Endothelial cell (in vitro differentiated cells): Measurements from ENCODE around the gene POLR3H. TPM values are rescaled to one million over a fixed set of nuclear protein-coding genes. Genes with fewer than 3 reads are reported as not detected.

ENCODE experiments used
- DNase-seq: peaks from one replicate; pipeline ENCODE4 v3.0.0; 2021; ENCODE audit warnings: low spot score
- H3K27ac Mint-ChIP-seq: one replicate; pipeline ENCODE4 v1.8.0; 2021; ENCODE audit warnings: mixed read lengths, inconsistent platforms; ENCODE audit not compliant: unreplicated experiment
- H3K27me3 Mint-ChIP-seq: one replicate; pipeline ENCODE4 v1.8.0; 2021; ENCODE audit warnings: mild to moderate bottlenecking, moderate library complexity, mixed read lengths, inconsistent platforms; ENCODE audit not compliant: unreplicated experiment
- H3K36me3 Mint-ChIP-seq: one replicate; pipeline ENCODE4 v1.8.0; 2021; ENCODE audit warnings: mild to moderate bottlenecking, low read depth, mixed read lengths, inconsistent platforms; ENCODE audit not compliant: unreplicated experiment
- H3K4me1 Mint-ChIP-seq: one replicate; pipeline ENCODE4 v1.8.0; 2021; ENCODE audit warnings: mild to moderate bottlenecking, mixed read lengths, inconsistent platforms; ENCODE audit not compliant: unreplicated experiment
- H3K4me3 Mint-ChIP-seq: one replicate; pipeline ENCODE4 v1.8.0; 2021; ENCODE audit warnings: mild to moderate bottlenecking, mixed read lengths, inconsistent platforms; ENCODE audit not compliant: unreplicated experiment
- H3K9me3 Mint-ChIP-seq: one replicate; pipeline ENCODE4 v1.8.0; 2021; ENCODE audit warnings: mixed read lengths, inconsistent platforms; ENCODE audit not compliant: unreplicated experiment
- CTCF ChIP-seq: fragments of 200-600 bp; sonication (generic); IDR thresholded peaks from one replicate; pipeline ENCODE4 v1.5.0; 2021; ENCODE audit warnings: antibody characterized with exemption; ENCODE audit not compliant: unreplicated experiment
- total RNA-seq: library from RNA; stranded (reverse); fragmentation: NEBNext Ultra II Directional; extraction: Animal tissue kit (Norgen Biotek cat#: 25700); gene quantifications from one replicate; pipeline ENCODE4 v1.2.1, GENCODE V29; 2021; ENCODE audit not compliant: unreplicated experiment

POLR3H gene
- total RNA-seq, 1 donor from 2014 or later = 20.8 TPM

- H3K4me3 Mint-ChIP-seq = no peak overlapping the region
- peak overlapping the region; percentile 48 for H3K27ac Mint-ChIP-seq
- no peaks in the 10 kb centered on the region for H3K9me3 Mint-ChIP-seq
- H3K36me3 Mint-ChIP-seq = peaks cover 27% of the 10 kb centered on the region
- peaks cover 2% of the 10 kb centered on the region for H3K27me3 Mint-ChIP-seq
- DNase-seq = no peak
- H3K4me1 Mint-ChIP-seq = no peaks in the 10 kb centered on the region
- TF ChIP-seq CTCF = no peak
These were observed 20.0 kb downstream of the POLR3H start for GRCh38 chr22:41524251-41524661.

DNA sequence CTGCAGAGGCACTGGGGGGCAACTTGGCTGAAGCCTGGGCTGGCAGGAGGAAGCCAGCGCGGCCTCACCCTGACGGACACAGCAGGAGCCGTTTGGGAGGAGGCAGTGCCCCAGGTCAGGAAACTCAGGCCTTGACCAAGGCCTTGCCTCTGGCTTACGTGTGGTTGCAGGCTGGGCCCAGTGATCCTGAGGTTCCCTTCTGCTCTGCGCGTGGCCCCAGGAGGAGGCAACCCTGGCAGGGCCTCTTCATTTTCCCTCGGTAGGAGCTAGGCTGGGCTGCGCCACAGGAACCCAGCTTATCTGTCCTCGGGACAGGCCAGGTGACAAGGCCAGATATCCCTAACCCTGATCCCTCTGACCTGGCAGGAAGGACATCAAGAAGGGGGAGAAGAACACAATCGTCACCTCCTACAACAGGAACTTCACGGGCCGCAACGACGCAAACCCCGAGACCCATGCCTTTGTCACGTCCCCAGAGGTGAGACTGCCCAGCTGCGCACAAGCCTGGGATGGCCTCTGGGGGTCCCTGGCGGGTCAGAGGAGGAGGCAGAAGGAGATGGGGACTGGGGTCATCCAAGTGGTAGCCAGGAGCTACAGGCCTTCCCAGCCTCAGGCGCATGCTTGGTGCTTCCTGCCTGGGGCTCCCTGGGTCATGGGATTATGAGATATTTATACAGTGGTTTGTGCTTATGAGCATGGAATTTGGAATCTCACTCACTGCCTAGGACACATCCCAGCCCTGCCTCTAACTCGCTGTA lies 20.6 kb downstream of the POLR3H start:
- no peak for DNase-seq

DNA sequence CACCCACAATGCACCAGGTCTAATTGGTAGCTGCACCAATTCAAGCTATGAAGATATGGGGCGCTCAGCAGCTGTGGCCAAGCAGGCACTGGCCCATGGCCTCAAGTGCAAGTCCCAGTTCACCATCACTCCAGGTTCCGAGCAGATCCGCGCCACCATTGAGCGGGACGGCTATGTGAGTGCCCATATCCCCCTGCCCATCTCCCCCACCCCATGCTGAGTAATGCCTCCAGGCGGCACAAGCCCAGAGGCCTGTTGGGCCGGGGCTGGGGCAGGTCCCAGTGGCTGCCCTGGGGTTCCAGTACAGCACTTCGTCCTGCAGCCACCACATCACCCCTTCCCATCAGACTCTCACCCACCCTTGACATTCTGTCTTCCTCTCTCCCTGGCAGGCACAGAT lies 21.5 kb downstream of the POLR3H start:
- Mint-ChIP-seq H3K4me3 (no peak overlapping the region), H3K27me3 (peaks cover 2% of the 10 kb centered on the region), H3K36me3 (peaks cover 25% of the 10 kb centered on the region), H3K4me1 (no peaks in the 10 kb centered on the region), H3K27ac (peak overlapping the region; percentile 70), H3K9me3 (no peaks in the 10 kb centered on the region)
- no peak for TF ChIP-seq CTCF
- DNase-seq = no peak

More for the DNA sequence above, 20.6 kb downstream of the POLR3H start:
- Mint-ChIP-seq H3K36me3 (peaks cover 24% of the 10 kb centered on the region), H3K9me3 (no peaks in the 10 kb centered on the region), H3K4me1 (no peaks in the 10 kb centered on the region), H3K27ac (peak overlapping the region; percentile 48), H3K4me3 (no peak overlapping the region), H3K27me3 (peaks cover 2% of the 10 kb centered on the region)
- no peak for TF ChIP-seq CTCF

- Mint-ChIP-seq H3K27me3 (no peaks in the 10 kb centered on the region), H3K9me3 (no peaks in the 10 kb centered on the region), H3K36me3 (peaks cover 21% of the 10 kb centered on the region), H3K27ac (no peak overlapping the region), H3K4me1 (no peaks in the 10 kb centered on the region), H3K4me3 (no peak overlapping the region)
- TF ChIP-seq CTCF = no peak
- DNase-seq = no peak
These were observed 23.1 kb downstream of the POLR3H start for GRCh38 chr22:41521126-41521525.

- peaks cover 26% of the 10 kb centered on the region for H3K36me3 Mint-ChIP-seq
- H3K27me3 Mint-ChIP-seq = peaks cover 8% of the 10 kb centered on the region
- TF ChIP-seq CTCF = no peak
- no peak overlapping the region for H3K27ac Mint-ChIP-seq
- H3K9me3 Mint-ChIP-seq = no peaks in the 10 kb centered on the region
- H3K4me1 Mint-ChIP-seq = peaks cover 6% of the 10 kb centered on the region
- H3K4me3 Mint-ChIP-seq = no peak overlapping the region
- no peak for DNase-seq
These were observed 26.3 kb downstream of the POLR3H start for GRCh38 chr22:41518048-41518347.
